GM19025 (cell line): ENCODE data around the gene TIMP2.
"Not testable (repeated sequence)": the region's sequence is repeated elsewhere in the genome, so short reads cannot be mapped to it uniquely, and the experiment has no call there.

Source experiments
- ATAC-seq: cut with Tn5 transposase; IDR thresholded peaks from one replicate; pipeline ENCODE4 v1.9.1; 2021; ENCODE audit warnings: mild to moderate bottlenecking, low read depth, moderate library complexity; ENCODE audit not compliant: unreplicated experiment

Gene TIMP2

DNA sequence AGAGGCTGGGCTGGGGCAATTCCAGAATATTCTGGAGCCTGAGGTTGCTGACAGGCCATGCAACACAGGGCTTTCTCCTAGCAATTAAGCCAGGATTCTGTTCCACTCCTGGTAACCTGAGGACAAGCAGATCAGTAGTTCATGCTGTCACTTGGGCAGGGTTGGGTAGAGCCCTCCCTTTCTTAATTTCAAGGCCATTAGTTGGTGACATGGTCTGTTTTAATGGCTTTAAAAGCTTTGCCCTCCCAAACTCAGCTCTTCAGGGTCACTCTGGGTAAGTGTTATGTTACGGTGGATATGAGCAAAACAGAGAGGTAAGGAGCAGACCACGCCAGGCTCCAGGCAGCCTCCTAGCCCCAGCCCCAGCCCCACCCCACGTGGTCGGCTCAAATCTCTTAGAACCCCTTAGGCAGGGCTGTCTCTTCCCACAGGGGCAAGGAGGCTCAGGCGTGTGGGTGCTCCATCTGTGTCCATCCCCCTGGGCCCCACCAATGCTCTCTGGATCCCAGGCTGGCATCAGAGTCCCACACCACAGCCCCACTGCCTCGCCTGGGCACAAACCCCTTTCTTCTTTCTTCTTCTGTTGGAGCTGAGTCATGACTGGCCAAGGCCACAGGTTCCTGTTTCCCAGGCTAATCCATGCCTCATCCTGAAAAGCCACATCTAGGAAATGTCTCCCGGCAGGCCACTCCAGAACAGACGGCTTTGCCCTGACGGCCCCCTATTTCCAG lies 49.7 kb downstream of the TIMP2 start:
- ATAC-seq, result no peak

DNA sequence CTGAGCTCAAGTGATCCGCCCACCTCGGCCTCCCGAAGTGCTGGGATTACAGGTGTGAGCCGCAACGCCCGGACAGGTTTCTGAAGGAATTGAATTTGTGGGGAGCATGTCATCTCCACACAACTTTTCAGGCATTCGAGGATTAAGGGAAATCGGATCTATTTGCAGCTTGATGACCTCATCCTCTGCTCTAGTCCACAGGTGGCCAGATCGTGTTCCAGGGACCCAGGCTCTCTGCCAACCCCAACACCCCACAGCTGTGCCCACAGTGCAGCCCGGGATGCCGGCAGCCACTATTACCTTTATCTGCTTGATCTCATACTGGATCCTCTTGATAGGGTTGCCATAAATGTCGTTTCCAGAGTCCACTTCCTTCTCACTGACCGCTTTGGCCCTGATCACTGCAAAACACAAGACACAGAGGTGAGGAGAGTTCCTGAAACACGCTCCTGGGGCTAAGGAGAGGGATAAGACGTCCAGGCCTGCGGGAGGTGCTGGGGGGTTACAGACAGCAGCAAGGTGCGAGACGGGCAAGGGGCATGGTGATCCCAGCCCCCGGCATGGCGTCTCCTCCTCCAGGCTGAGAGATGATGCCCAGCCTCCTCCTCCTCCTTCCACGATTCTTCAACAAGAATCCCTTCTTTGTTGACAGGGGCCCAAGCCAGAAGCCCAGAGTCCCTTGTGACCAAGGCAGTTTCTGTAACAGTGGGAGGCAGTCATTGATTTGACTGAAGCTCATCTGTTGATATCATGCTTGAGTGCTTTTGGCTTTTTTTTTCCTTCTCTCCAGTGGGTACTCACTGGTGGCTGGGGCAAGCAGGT lies 51.5 kb downstream of the TIMP2 start:
- no peak for ATAC-seq

DNA sequence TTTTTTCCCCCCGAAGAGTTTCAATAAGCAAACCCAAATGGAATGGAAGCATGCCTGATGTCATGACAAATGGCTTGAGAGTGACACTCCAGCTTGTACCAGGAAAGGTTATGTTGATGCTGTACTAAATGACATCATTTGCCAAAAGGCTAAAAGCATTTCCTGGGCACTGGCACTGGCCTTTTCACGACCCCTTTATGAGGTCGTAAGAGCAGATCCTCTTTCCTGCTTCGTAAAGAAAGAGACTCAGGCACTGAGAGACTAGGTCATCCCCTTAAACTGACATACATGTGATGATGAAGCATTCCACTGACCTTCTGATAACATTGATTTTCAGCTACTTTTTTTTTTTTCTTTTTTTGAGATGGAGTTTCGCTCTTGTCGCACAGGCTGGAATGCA lies 52.7 kb downstream of the TIMP2 start:
- no peak for ATAC-seq

DNA sequence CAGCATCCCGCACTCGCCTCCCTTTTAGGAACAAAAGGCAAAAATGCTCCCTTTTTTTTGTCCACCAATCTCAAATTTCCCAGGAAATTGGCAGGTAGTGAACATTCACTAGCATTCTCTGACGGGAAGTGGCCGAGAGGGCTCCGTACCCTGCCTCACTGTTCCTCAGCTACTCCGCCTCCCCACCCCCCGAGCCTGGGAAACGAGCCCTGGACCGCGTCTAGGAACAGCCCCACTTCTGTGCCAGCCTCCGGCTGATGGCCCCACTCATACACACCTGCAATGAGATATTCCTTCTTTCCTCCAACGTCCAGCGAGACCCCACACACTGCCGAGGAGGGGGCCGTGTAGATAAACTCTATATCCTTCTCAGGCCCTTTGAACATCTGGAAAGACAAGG lies 54.6 kb downstream of the TIMP2 start:
- ATAC-seq, result no peak

DNA sequence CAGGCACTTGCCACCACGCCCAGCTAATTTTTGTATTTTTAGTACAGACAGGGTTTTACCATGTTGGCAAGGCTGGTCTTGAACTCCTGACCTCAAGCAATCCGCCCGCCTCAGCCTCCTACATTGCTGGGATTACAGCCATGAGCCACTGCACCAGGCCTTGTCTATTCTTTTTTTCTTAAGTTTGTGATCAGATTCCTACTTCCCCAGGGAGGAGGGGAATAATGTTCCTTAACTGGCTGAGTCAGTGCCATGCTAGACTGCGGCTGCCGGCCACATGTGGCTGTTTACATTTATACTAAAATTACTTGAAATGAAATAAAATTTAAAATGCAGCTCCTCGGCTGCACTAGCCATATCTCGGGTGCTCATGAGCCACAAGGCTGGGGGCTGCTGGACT lies 56.8 kb downstream of the TIMP2 start:
- ATAC-seq, result no peak

DNA sequence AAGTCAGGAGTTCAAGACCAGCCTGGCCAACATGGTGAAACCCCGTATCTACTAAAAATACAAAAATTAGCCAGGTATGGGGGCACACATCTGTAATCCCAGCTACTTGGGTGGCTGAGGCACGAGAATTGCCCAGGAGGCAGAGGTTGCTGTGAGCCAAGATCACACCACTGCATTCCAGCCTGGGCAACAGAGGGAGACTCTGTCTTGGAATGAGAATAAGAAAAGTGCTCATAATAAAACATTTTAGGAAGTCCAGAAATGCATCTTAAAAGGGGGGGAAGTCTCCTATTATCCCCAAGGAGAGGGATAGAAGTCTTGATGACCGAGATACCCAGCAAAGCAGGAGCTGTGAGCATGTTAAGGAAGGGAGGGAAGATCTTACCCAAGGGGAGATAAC lies 58.1 kb downstream of the TIMP2 start:
- not testable (repeated sequence) for ATAC-seq

DNA sequence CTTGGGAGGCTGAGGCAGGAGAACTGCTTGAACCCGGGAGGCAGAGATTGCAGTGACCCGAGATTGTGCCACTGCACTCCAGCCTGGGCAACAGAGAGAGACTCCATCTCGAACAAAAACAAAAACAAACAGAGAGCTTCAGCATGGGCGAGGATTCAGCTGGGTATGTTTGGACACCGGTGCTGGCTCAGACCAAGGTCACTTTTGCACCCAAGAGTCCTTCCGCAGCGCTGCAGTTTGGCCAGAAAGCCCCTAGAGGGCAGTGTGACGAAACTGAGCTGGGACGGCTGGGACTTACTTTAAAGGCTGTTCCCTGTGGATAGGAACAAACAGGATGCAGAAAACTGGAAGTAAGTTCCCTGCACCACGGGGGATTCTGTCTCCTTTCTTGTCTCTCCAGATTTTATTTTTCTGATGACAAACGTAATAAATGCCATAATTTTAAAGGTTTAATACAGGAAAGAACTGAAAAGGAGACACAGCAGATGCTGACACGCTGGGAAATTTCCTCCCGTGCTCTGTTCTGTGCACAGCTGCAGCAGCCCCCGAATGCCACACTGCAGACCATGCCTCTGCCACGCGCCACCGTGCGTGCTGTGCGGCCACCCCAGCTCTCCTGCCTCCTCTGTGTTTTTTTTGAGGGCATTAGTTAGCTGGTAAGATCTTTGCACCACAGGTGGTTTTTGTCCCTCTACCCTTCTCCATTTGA lies 59.4 kb downstream of the TIMP2 start:
- no peak for ATAC-seq

DNA sequence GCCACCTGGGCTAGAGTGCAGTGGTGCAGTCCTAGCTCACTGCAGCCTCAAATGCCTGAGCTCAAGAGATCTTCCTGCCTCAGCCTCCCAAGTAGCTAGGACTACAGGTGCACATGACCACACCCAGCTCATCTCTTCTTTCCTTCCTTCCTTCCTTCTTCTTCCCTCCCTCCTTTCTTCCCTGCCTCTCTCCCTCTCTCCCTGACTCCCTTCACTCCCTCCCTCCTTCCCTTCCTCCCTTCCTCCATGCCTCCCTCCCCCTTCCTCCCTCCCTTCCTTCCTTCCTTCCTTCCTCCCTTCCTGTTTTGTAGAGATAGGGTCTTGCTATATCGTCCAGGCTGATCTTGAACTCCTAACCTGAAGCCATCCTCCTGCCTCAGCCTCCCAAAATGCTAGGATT lies 61.1 kb downstream of the TIMP2 start:
- ATAC-seq, result no peak

DNA sequence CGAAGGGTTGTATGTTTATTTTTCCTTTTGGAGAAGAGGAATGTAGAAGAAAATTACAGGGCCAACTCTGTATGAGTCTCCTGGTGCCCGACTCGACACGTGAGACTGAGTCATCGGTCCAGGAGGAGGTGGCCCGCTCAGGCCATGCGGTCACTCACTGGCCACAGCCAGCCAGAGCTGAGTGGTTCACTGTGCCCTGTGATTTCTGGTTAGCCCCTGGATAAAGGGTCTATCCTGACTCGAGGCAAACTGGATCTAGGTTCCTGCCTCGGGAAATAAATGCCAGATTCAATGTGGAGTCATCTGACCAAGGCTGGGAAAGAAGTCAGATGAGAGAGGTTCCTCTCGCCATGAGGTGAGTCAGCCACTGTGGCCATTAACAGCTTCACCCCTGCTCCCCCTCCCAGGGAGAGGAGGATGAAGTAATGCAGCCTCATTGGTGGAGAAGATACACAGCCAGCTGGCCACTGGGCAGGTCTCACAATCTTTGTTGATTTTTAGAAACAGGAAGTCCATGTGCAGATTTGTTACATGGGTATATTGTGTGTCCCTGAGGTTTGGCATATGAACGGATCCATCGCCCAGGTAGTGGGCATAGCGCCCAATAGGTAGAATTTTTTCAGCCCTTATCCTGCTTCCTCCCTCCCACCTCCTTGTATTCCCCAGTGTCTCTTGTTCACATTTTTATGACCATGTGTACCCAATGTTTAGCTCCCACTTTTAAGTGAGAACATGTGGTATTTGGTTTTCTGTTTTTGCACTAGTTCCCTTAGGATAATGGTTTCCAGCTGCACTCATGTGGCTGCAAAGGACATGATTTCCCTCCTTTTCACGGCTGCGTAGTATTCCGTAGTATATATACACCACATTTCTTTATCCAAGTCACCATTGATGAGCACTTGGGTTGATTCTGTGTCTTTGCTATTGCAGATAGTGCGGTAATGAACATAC lies 62.8 kb downstream of the TIMP2 start:
- ATAC-seq, result no peak

DNA sequence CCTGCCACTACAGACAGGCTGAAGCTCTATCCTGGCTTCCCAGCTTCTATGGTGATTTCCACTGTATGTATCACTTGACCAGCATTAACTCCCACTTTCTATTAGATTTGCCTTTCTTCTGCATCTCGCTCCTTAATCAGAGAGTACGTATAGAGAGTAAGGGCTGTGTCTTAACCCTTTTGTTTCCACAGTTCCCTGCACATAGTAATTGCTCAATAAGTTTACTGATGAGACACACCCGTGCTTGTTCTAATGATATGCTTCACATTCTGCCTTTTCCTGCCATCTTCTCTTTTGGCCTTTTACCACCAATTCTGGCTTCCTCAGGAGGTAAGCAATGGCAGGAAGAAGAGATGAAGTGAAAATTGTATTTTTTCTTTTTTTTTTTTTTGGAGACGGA lies 64.0 kb downstream of the TIMP2 start:
- no peak for ATAC-seq

DNA sequence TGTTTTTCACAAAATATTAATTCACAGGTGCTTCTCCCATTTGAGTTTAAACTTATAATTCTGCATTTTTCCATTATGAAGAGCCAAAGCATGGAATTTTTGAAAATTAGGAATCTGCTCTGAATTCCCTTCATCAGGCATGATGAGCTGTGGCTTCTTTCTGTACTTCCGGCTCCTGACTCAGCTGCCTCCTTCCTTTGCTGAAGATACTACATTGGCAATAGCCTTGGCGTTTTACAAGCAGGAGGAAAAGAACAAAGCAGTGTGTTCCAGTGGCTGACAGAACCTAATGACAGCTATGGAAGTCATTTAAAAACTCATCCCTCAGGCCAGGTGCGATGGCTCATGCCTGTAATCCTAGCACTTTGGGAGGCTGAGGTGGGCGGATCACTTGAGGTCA lies 66.1 kb downstream of the TIMP2 start:
- ATAC-seq, result no peak

DNA sequence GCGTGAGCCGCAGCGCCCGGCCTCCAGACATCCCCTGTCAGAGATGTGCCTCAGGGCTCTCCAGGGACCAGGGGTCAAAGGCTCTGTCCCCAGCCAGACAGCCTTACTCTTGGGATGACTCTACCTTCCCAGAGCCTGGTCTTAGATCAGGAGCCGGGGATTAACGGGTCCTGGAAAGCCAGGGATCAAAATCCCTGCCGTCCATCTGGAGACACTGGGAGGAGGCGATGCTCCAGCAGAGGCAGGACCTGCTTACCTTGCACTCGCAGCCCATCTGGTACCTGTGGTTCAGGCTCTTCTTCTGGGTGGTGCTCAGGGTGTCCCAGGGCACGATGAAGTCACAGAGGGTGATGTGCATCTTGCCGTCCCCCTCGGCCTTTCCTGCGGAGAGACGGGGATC lies 67.9 kb downstream of the TIMP2 start:
- no peak for ATAC-seq

DNA sequence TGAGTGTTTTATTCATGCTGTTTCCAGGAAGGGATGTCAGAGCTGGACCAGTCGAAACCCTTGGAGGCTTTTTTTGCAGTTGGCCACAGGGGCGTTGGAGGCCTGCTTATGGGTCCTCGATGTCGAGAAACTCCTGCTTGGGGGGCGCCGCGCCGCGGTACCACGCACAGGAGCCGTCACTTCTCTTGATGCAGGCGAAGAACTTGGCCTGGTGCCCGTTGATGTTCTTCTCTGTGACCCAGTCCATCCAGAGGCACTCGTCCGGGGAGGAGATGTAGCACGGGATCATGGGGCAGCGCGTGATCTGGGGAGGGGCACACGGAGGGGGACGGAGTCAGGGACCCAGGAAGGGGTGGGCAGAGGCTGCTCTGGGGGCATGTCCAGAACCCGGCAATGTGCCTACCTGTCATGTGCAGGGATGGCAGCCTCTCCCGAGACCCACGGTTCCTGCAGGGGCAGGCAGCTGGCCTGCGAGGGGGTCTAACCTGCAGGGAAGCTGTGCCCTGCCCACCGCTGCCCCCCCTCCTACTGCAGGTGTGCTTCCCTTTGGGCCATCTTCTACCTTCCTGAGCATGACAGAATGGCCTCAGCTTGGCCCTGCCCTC lies 69.5 kb downstream of the TIMP2 start:
- no peak for ATAC-seq

DNA sequence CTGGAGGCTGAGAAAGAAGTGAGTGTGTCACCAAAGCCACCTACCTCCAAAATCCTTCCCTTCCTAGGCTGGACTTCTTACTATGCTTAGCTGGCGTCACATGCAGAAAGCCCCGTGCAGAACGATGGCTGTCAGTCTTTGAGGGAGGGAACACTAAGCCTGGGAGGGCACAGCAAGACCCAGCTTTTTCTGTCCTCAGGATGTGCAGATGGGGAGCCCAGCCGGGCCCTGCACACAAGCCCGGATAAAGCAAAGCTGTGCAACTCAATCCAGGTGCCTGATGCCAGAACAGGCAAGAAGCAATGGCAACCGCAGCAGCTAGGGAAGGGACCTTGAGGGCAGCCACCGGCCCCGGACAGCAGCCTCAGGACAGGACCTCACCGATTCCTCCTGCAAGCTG lies 70.7 kb downstream of the TIMP2 start:
- ATAC-seq, result no peak

DNA sequence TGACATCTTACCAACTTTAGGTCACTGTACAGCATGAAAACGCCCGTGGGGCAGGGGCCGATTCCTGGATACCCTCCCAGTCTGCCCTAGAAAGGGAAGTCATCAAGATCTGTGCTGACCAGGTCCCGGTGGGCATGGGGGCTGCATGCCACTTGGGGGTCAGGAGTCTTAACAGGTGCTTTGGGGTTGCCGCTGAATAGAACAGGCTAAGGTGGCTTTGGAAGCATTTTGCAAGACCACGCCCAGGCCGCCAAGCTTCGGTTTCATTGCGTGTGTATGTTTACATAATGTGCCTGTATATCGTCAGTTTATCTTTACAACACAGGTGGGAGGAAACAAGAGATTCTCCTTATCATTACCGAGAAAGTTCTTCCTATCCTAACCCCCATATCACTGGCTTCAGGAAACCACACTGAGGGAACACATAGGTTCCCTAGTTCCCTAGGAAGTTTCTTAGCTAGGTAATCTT lies 71.2 kb downstream of the TIMP2 start:
- no peak for ATAC-seq

DNA sequence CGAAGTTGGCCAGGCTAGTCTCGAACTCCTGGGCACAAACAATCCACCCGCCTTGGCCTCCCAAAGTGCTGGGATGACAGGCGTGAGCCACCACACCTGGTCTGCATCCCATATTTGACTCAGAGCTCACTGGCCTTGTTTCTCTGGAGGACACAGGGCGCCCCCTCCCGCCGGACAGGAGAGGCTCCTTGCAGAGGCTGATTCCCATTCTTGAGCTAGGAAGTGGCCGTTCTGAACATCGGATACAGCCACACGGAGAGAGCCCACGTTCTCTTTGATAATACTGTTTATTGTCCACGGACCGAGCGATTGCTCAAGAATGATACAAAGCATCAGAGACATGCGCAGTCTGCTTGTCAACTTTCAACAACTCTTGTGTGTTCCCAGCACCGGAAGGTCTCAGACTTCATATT lies 72.5 kb downstream of the TIMP2 start:
- no peak for ATAC-seq

DNA sequence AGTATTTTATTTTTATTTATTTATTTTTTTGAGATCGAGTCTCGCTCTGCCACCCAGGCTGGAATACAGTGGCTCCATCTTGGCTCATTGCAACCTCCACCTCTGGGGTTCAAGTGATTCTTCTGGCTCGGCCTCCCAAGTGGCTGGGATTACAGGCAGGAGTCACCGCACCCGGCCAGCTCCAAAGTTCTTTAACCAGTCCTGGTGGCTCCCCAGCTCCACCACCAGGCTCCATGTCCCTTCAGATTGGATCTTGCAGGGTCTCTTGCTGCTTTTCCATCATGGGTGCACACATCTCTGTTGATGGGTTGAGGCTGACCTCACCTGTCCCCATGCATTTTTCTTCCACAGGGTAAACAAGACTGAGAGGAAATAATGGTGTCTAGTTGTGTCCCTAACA lies 76.2 kb downstream of the TIMP2 start:
- ATAC-seq, result no peak

DNA sequence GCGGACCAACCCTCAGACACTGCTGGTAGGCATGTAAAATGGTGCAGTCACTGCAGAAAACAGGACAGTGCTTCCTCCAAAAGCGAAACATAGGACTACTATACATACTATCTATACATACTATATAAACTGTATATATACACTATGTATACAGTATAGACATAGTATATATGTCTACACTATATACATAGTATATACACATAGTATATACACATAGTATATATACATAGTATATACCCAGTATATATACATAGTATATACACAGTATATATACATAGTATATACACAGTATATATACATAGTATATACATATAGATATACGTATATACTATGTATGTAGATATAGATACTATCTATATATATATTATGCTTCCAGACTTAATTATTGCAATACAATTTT lies 78.1 kb downstream of the TIMP2 start:
- ATAC-seq, result no peak

DNA sequence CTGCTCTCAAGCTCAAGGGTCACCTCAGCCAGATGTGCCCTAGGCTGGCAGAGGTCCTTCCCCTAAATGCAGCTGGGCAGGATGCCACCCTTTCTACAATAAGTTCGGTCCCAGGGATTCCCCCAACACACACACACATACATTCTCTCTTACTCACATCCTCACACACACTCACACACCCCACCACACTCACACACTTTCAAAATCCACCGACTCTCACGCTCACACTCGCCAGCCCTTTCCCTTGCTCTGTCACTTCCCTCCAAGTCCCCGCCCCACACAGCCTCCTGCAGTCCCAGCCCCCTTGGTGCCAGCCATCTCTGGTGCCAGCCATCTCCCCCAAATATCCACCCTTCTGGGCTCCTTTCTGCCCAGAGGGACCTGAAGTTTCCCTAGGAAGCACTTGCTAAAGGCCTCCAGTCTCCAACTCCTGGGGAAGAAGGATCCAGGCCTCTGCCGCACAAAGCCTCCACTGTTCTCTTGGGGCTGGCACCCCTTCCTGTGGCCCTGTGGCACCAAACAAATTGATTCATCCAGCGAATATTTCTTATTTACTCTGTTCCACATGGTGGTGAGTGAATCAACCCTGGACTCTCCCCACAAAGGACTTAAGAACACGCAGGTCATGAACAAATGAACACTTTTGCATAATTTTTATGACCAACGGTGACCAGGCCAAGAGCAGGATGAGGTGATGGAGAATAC lies 80.7 kb downstream of the TIMP2 start:
- ATAC-seq, result no peak
